Lower leg skin (tissue), 4 donors: ENCODE results near the gene NTRK2. TPM values are rescaled to one million over a fixed set of nuclear protein-coding genes. Genes with fewer than 3 reads are reported as not detected.
"Not testable (repeated sequence)": the region's sequence is repeated elsewhere in the genome, so short reads cannot be mapped to it uniquely, and the experiment has no call there.

Experiments
- DNase-seq, 2 donors: peaks; one replicate each; pipeline ENCODE4 v3.0.0-alpha.2; 2019; ENCODE audit warnings: low spot score in 2 of 2
- H3K4me3 ChIP-seq: fragments of 200-600 bp; sonication (generic); 2 replicates; pipeline ENCODE4 v1.5.1; 2017; ENCODE audit warnings: mild to moderate bottlenecking, low read depth; ENCODE audit not compliant: poor library complexity, severe bottlenecking
- POLR2A ChIP-seq, 2 donors: fragments of 450-650 bp; IDR thresholded peaks; one replicate each; pipeline ENCODE4 v1.6.1; 2016 to 2017; ENCODE audit warnings: antibody characterized with exemption in 2 of 2, mild to moderate bottlenecking in 1 of 2, moderate library complexity in 1 of 2
- WGBS, 2 donors: methylation state at CpG; one replicate each; pipeline ENCODE4 v1.1.5; 2018; 5-methylcytosine and 5-hydroxymethylcytosine counted together
- intact Hi-C: fragments of 100-400 bp; cut with DNase I; formaldehyde crosslinking; loops from one replicate; pipeline ENCODE4 v1.15.0; 2023; ENCODE audit warnings: low total_unique reads
- total RNA-seq, 4 donors: library from RNA; depleted of rRNA; stranded (reverse); fragments of >200 nt; gene quantifications; one replicate each; pipeline ENCODE4 v1.1.0, GENCODE V29; 2016
- TF ChIP-seq, protein P1 (sequence below), 3 donors: fragments of 450-650 bp; IDR thresholded peaks; one replicate each; pipeline ENCODE4 v1.5.1; 2016; ENCODE audit warnings: antibody characterized with exemption in 3 of 3, mild to moderate bottlenecking in 3 of 3, moderate library complexity in 2 of 3

Gene NTRK2
- total RNA-seq, 4 donors from 2014 or later: 6.2 to 16.3 (median 10.3) TPM

DNA sequence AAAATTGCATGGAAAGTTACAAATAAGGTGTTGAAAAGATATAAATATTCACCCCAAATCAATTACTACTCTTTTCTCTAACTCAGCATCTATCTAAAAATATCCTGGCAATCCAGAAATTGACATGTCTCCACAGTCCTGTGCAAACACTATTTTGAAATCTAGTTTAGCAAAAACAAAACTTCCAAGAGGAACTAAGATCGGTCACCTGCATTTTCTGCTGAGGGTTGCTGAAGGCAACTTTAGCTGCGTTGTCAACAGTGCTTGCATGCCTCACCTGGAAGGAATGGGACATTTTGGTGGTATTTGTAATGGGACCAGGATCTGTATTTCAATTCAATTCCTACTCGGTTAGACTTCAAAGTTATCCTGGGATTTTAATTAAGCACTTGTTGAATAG is 398.3 kb downstream of the NTRK2 start:
- intact Hi-C loops: no loop called here
- H3K4me3 ChIP-seq: no peak overlapping the region
- DNase-seq: no peak
- 88% methylated on average over 3 of the region's 3 CpGs for WGBS, 2 donors
- TF ChIP-seq, protein P1, sequence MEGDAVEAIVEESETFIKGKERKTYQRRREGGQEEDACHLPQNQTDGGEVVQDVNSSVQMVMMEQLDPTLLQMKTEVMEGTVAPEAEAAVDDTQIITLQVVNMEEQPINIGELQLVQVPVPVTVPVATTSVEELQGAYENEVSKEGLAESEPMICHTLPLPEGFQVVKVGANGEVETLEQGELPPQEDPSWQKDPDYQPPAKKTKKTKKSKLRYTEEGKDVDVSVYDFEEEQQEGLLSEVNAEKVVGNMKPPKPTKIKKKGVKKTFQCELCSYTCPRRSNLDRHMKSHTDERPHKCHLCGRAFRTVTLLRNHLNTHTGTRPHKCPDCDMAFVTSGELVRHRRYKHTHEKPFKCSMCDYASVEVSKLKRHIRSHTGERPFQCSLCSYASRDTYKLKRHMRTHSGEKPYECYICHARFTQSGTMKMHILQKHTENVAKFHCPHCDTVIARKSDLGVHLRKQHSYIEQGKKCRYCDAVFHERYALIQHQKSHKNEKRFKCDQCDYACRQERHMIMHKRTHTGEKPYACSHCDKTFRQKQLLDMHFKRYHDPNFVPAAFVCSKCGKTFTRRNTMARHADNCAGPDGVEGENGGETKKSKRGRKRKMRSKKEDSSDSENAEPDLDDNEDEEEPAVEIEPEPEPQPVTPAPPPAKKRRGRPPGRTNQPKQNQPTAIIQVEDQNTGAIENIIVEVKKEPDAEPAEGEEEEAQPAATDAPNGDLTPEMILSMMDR (IDR thresholded peaks at IDR 0.05): no peak
- no peak for TF ChIP-seq POLR2A (IDR thresholded peaks at IDR 0.05)

DNA sequence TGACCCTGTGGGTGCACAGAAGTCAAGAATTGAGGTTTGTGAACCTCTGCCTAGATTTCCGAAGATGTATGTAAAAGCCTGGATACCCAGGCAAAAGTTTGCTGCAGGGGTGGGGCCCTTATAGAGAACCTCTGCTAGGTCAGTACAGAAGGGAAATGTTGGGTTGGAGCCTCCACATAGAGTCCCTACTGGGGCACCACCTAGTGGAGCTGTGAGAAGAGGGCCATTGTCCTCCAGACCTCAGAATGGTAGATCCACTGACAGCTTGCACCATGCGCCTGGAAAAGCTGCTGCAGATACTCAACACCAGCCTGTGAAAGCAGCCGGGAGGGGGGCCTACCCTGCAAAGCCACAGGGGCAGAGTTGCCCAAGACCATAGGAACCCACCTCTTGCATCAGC is 399.9 kb downstream of the NTRK2 start:
- intact Hi-C loops, H3K4me3 ChIP-seq, DNase-seq: not testable (repeated sequence)
- WGBS, 2 donors: 88 to 96% methylated on average over 2 to 3 of the region's 3 CpGs
